ENCODE results near the gene PRRT3. TPM values are rescaled to one million over a fixed set of nuclear protein-coding genes. Genes with fewer than 3 reads are reported as not detected.

The PRRT3 gene
- polyA plus RNA-seq, 1 experiment, result 4.0 TPM

DNA sequence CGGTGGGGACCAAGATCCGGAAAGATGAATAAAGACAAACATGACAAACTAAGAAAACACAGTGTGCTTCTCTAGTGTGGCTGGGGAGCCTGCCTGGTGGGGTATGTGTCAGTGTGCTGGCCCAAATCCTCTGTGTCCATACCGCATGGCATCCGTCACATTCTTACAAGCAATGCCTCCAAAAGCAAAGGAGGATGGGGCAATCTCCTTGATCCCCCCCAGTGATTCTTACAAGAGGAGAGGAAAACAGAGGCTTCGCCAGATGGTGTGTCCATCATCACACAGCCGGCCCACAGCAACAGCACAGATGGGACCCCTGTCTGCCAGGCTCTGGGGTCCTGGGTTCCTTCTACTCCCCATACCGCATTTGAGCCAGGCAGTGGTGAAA is 35.9 kb downstream of the PRRT3 start:
- TF ChIP-seq, protein P1, sequence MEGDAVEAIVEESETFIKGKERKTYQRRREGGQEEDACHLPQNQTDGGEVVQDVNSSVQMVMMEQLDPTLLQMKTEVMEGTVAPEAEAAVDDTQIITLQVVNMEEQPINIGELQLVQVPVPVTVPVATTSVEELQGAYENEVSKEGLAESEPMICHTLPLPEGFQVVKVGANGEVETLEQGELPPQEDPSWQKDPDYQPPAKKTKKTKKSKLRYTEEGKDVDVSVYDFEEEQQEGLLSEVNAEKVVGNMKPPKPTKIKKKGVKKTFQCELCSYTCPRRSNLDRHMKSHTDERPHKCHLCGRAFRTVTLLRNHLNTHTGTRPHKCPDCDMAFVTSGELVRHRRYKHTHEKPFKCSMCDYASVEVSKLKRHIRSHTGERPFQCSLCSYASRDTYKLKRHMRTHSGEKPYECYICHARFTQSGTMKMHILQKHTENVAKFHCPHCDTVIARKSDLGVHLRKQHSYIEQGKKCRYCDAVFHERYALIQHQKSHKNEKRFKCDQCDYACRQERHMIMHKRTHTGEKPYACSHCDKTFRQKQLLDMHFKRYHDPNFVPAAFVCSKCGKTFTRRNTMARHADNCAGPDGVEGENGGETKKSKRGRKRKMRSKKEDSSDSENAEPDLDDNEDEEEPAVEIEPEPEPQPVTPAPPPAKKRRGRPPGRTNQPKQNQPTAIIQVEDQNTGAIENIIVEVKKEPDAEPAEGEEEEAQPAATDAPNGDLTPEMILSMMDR (IDR thresholded peaks at IDR 0.05; ENCODE audit: insufficient read depth, low read depth, low read length), result no peak

DNA sequence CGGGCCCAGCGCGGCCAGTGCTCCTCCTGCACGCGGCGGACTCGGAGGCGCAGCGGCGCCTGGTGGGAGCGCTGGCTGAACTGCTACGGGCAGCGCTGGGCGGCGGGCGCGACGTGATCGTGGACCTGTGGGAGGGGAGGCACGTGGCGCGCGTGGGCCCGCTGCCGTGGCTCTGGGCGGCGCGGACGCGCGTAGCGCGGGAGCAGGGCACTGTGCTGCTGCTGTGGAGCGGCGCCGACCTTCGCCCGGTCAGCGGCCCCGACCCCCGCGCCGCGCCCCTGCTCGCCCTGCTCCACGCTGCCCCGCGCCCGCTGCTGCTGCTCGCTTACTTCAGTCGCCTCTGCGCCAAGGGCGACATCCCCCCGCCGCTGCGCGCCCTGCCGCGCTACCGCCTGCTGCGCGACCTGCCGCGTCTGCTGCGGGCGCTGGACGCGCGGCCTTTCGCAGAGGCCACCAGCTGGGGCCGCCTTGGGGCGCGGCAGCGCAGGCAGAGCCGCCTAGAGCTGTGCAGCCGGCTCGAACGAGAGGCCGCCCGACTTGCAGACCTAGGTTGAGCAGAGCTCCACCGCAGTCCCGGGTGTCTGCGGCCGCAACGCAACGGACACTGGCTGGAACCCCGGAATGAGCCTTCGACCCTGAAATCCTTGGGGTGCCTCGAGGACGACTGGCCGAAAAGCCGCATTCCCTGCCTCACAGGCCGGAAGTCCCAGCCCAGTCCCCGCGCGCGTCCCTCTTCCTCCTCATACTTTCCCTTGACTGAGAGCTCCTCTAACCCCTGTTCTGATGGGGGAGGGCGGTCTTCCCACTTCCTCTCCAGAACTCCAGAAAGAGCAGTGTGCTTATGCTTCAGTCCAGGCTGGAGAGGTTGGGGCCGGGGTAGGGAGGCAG is 36.7 kb downstream of the PRRT3 start:
- H3K27me3 ChIP-seq (ENCODE audit: control insufficient read depth, insufficient read depth, low read length), result no peaks in the 10 kb centered on the region
- DNase-seq (ENCODE audit: low read depth), result no peak
- ChIA-PET POLR2A (no interaction called here), CTCF (interaction anchor here (0.6 to 3.8 kb wide), 13 partner anchors 10 to 214 kb away, joined by 3 to 23 read pairs (median 3); partner anchors contain the start of genes CRELD1, IL17RE and RPUSD3)
- TF ChIP-seq, protein P1 (IDR thresholded peaks at IDR 0.05; ENCODE audit: insufficient read depth, low read depth, low read length), result peak; percentile 50
- H3K36me3 ChIP-seq (ENCODE audit: control insufficient read depth, insufficient read depth, low read length), result no peaks in the 10 kb centered on the region
- peak overlapping the region; percentile 40 for H3K4me3 ChIP-seq (ENCODE audit: low read depth, low read length)

More for the DNA sequence above, 35.9 kb downstream of the PRRT3 start:
- ChIA-PET CTCF (interaction anchor here (0.6 to 3.8 kb wide), 12 partner anchors 11 to 683 kb away, joined by 3 to 23 read pairs (median 4); partner anchors contain the start of genes CRELD1, IL17RE and RPUSD3), POLR2A (interaction anchor here (0.6 kb wide), 1 partner anchor 72 kb away, joined by 3 read pairs; no protein-coding TSS in a partner anchor)
- Histone ChIP-seq H3K36me3 (ENCODE audit: control insufficient read depth, insufficient read depth, low read length) (no peaks in the 10 kb centered on the region), H3K27me3 (ENCODE audit: control insufficient read depth, insufficient read depth, low read length) (no peaks in the 10 kb centered on the region), H3K4me3 (ENCODE audit: low read depth, low read length) (peak overlapping the region; percentile 57)
- no peak for DNase-seq (ENCODE audit: low read depth)

DNA sequence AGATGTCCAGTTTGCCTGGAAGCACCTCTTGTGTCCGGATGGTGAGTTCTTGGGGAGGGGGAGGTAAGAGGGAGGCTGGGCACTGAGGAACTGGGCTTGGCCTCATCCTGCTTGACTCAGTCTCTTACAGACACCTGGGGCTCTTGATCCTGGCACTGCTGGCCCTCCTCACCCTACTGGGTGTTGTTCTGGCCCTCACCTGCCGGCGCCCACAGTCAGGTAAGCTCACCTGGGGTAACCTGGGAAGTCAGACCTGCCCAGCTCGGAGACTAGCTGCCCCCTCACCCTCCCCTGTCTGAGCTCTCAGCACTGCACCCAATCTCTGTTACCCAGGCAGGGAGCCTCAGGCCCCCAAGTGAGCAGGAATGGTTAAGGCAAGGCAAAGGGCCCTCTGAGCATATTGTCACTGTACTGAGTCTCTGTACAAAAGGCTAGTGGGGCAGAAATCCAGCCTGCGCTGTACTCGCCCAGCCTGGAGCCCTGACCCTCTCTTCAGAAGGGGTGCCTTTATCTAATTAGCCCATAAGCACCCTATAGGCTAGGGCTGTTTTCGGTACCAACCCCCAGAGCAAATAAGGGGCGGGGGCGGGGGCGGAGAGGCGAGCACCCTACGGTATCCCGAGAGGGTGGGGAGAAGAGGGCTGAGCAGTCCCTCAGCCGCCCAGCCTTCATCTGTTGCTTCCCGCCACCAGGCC is 37.5 kb downstream of the PRRT3 start:
- POLR2A ChIA-PET, result no interaction called here
- no peak for DNase-seq (ENCODE audit: low read depth)
- Histone ChIP-seq H3K27me3 (ENCODE audit: control insufficient read depth, insufficient read depth, low read length) (no peaks in the 10 kb centered on the region), H3K36me3 (ENCODE audit: control insufficient read depth, insufficient read depth, low read length) (no peaks in the 10 kb centered on the region), H3K4me3 (ENCODE audit: low read depth, low read length) (peak overlapping the region; percentile 40)
- CTCF ChIA-PET, result interaction anchor here (0.6 to 2.8 kb wide), 5 partner anchors 9 to 1259 kb away, joined by 3 to 10 read pairs (median 3); partner anchors contain the start of genes IL17RE and RPUSD3
- TF ChIP-seq, protein P1 (IDR thresholded peaks at IDR 0.05; ENCODE audit: insufficient read depth, low read depth, low read length), result no peak

DNA sequence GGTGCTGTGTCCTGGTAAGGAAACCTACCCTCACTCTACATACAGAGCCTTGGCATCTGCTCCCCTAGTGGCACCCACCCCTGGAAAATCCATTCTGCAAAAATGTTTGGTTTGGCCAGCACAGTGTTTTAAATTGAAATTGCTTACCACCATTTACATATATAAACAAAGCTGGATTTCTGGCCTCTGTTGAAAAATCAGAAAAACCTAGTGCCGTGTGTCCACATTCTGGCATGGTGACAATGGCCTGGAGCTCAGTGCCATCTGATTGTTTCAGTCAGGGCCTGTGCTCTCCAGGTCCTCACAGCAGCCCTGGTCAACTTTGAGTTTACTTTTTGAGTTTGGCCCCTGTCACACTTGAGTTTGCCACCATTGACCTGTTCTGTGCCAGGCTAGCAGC is 38.2 kb downstream of the PRRT3 start:
- ChIA-PET POLR2A (no interaction called here), CTCF (interaction anchor here (0.6 to 2.8 kb wide), 5 partner anchors 8 to 1260 kb away, joined by 3 to 10 read pairs (median 3); partner anchors contain the start of genes IL17RE and RPUSD3)
- TF ChIP-seq, protein P1 (IDR thresholded peaks at IDR 0.05; ENCODE audit: insufficient read depth, low read depth, low read length), result no peak
- DNase-seq (ENCODE audit: low read depth), result no peak
- no peaks in the 10 kb centered on the region for H3K36me3 ChIP-seq (ENCODE audit: control insufficient read depth, insufficient read depth, low read length)
- H3K4me3 ChIP-seq (ENCODE audit: low read depth, low read length), result no peak overlapping the region
- no peaks in the 10 kb centered on the region for H3K27me3 ChIP-seq (ENCODE audit: control insufficient read depth, insufficient read depth, low read length)

DNA sequence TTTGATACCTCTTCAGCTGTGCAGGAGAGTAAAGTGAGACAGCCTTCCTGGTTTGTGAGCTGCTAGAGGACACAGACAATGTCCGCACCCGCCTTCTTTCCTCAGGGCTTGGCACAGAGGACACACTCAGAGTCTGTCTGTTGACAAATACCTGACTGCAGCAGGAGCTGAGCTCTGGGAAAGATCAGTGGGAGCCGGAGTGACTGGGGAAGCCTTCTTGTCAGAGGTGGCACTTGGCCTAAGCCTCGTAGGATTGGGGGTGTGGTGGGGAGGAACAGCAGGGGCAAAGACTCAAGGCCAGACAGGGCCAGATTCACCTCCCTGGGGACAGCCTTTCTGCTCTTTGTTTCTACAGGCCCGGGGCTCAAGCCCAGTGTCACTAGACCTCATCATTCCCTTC is 38.6 kb downstream of the PRRT3 start:
- ChIA-PET POLR2A (no interaction called here), CTCF (interaction anchor here (1.5 to 2.8 kb wide), 3 partner anchors 8 to 70 kb away, joined by 3 to 10 read pairs (median 4); partner anchors contain the start of gene RPUSD3)
- H3K4me3 ChIP-seq (ENCODE audit: low read depth, low read length), result no peak overlapping the region
- no peaks in the 10 kb centered on the region for H3K27me3 ChIP-seq (ENCODE audit: control insufficient read depth, insufficient read depth, low read length)
- H3K36me3 ChIP-seq (ENCODE audit: control insufficient read depth, insufficient read depth, low read length), result no peaks in the 10 kb centered on the region
- TF ChIP-seq, protein P1 (IDR thresholded peaks at IDR 0.05; ENCODE audit: insufficient read depth, low read depth, low read length), result no peak
- no peak for DNase-seq (ENCODE audit: low read depth)
